Measurements from ENCODE around the gene ZNRF1. TPM values are rescaled to one million over a fixed set of nuclear protein-coding genes. Genes with fewer than 3 reads are reported as not detected.
A peak's percentile ranks its signal among the peaks of the same experiment; 100 is the strongest.

ZNRF1 gene
- total and polyA plus RNA-seq, 2 of the 13 experiments (the other 11 are each of a cell fraction or from before 2014, with no cell fraction given) = 43.9 to 58.7 TPM

DNA sequence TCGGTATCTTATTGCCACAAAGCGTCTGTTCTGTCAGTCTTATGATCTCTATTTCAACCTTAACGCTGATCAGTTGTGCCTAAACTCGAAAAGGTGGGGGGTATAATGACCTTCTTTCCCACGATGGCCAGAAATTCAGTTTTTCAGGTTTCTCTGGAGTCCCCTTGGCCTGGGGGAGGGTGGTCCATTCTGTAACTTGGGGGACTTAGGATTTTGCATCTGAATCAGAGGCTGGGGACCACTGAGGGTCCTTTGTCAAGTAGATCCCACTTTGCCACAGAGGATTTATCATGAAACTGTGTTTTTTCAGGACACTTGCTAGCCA is 7.6 kb upstream of the ZNRF1 start (continued):
- no peak for TF ChIP-seq DPF2 (CRISPR knock-in tag; IDR thresholded peaks at IDR 0.05; ENCODE audit: borderline replicate concordance, low read depth)
- no peak for TF ChIP-seq CBX1 (IDR thresholded peaks at IDR 0.05; ENCODE audit: low read depth)
- TF ChIP-seq BORCS8-MEF2B (CRISPR knock-in tag; IDR thresholded peaks at IDR 0.05) = no peak
- TF ChIP-seq, protein P1, sequence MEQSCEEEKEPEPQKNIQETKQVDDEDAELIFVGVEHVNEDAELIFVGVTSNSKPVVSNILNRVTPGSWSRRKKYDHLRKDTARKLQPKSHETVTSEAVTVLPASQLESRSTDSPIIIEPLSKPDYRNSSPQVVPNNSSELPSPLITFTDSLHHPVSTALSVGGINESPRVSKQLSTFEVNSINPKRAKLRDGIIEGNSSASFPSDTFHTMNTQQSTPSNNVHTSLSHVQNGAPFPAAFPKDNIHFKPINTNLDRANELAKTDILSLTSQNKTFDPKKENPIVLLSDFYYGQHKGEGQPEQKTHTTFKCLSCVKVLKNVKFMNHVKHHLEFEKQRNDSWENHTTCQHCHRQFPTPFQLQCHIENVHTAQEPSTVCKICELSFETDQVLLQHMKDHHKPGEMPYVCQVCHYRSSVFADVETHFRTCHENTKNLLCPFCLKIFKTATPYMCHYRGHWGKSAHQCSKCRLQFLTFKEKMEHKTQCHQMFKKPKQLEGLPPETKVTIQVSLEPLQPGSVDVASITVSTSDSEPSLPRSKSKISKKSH (CRISPR knock-in tag; IDR thresholded peaks at IDR 0.05; ENCODE audit: borderline replicate concordance) = no peak
- 0 out of 2 replicates have a peak, but pooled peaks have one; percentile 22 for TF ChIP-seq RAD21 (CRISPR knock-in tag; IDR thresholded peaks at IDR 0.05)
- TF ChIP-seq KDM4B (CRISPR knock-in tag; IDR thresholded peaks at IDR 0.05) = no peak
- 0 out of 2 replicates have a peak, but pooled peaks have one; percentile 15 for TF ChIP-seq SMC3 (IDR thresholded peaks at IDR 0.05; ENCODE audit: low read length)
- TF ChIP-seq, protein P2, sequence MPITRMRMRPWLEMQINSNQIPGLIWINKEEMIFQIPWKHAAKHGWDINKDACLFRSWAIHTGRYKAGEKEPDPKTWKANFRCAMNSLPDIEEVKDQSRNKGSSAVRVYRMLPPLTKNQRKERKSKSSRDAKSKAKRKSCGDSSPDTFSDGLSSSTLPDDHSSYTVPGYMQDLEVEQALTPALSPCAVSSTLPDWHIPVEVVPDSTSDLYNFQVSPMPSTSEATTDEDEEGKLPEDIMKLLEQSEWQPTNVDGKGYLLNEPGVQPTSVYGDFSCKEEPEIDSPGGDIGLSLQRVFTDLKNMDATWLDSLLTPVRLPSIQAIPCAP (CRISPR knock-in tag; IDR thresholded peaks at IDR 0.05; ENCODE audit: low read depth) = no peak
- no peak for TF ChIP-seq FOXA1 (IDR thresholded peaks at IDR 0.05)
- TF ChIP-seq FOXA1 (CRISPR knock-in tag; IDR thresholded peaks at IDR 0.05) = no peak
- TF ChIP-seq, protein P3, sequence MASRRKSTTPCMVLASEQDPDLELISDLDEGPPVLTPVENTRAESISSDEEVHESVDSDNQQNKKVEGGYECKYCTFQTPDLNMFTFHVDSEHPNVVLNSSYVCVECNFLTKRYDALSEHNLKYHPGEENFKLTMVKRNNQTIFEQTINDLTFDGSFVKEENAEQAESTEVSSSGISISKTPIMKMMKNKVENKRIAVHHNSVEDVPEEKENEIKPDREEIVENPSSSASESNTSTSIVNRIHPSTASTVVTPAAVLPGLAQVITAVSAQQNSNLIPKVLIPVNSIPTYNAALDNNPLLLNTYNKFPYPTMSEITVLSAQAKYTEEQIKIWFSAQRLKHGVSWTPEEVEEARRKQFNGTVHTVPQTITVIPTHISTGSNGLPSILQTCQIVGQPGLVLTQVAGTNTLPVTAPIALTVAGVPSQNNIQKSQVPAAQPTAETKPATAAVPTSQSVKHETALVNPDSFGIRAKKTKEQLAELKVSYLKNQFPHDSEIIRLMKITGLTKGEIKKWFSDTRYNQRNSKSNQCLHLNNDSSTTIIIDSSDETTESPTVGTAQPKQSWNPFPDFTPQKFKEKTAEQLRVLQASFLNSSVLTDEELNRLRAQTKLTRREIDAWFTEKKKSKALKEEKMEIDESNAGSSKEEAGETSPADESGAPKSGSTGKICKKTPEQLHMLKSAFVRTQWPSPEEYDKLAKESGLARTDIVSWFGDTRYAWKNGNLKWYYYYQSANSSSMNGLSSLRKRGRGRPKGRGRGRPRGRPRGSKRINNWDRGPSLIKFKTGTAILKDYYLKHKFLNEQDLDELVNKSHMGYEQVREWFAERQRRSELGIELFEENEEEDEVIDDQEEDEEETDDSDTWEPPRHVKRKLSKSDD (CRISPR knock-in tag; IDR thresholded peaks at IDR 0.05; ENCODE audit: low read depth) = no peak
- TF ChIP-seq SATB2 (CRISPR knock-in tag; IDR thresholded peaks at IDR 0.05) = no peak
- TF ChIP-seq MIER3 (CRISPR knock-in tag; IDR thresholded peaks at IDR 0.05; ENCODE audit: borderline replicate concordance) = no peak
- no peak for TF ChIP-seq NRL (CRISPR knock-in tag; IDR thresholded peaks at IDR 0.05; ENCODE audit: borderline replicate concordance)
- TF ChIP-seq, protein P4, sequence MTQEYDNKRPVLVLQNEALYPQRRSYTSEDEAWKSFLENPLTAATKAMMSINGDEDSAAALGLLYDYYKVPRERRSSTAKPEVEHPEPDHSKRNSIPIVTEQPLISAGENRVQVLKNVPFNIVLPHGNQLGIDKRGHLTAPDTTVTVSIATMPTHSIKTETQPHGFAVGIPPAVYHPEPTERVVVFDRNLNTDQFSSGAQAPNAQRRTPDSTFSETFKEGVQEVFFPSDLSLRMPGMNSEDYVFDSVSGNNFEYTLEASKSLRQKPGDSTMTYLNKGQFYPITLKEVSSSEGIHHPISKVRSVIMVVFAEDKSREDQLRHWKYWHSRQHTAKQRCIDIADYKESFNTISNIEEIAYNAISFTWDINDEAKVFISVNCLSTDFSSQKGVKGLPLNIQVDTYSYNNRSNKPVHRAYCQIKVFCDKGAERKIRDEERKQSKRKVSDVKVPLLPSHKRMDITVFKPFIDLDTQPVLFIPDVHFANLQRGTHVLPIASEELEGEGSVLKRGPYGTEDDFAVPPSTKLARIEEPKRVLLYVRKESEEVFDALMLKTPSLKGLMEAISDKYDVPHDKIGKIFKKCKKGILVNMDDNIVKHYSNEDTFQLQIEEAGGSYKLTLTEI (CRISPR knock-in tag; conservative IDR thresholded peaks at IDR 0.05) = no peak
- TF ChIP-seq SALL2 (CRISPR knock-in tag; IDR thresholded peaks at IDR 0.05) = no peak
- TF ChIP-seq ZNF605 (CRISPR knock-in tag; IDR thresholded peaks at IDR 0.05) = no peak
- no peak for TF ChIP-seq ZNF34 (CRISPR knock-in tag; IDR thresholded peaks at IDR 0.05; ENCODE audit: borderline replicate concordance)
- no peak for TF ChIP-seq ZNF7 (CRISPR knock-in tag; IDR thresholded peaks at IDR 0.05)
- peak; percentile 22; the same call in 1 of the 2 replicates for TF ChIP-seq ZNF136 (CRISPR knock-in tag; IDR thresholded peaks at IDR 0.05; ENCODE audit: low read depth)
- TF ChIP-seq ZBTB7B (CRISPR knock-in tag; IDR thresholded peaks at IDR 0.05) = 0 out of 2 replicates have a peak, but pooled peaks have one; percentile 69
- no peak for TF ChIP-seq HOXA7 (CRISPR knock-in tag; IDR thresholded peaks at IDR 0.05)
- TF ChIP-seq, protein P5, sequence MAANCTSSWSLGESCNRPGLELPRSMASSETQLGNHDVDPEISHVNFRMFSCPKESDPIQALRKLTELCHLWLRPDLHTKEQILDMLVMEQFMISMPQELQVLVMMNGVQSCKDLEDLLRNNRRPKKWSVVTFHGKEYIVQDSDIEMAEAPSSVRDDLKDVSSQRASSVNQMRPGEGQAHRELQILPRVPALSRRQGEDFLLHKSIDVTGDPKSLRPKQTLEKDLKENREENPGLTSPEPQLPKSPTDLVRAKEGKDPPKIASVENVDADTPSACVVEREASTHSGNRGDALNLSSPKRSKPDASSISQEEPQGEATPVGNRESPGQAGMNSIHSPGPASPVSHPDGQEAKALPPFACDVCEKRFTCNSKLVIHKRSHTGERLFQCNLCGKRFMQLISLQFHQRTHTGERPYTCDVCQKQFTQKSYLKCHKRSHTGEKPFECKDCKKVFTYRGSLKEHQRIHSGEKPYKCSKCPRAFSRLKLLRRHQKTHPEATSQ (CRISPR knock-in tag; IDR thresholded peaks at IDR 0.05; ENCODE audit: borderline replicate concordance) = peak; percentile 14; the same call in 1 of the 2 replicates

Measured in HepG2 (cell line).